K562 (cell line): ENCODE results near the gene CDC42BPB. TPM values are rescaled to one million over a fixed set of nuclear protein-coding genes. Genes with fewer than 3 reads are reported as not detected.

Source experiments
- AFF1 ChIP-seq, 2 experiments: fragments of 450-650 bp; IDR thresholded peaks; 2 replicates each; pipeline ENCODE4 v1.6.1; 2018; ENCODE audit warnings: mild to moderate bottlenecking in 2 of 2, low read depth in 1 of 2; ENCODE audit not compliant: partially characterized antibody in 2 of 2
- BRD9 ChIP-seq: fragments of 450-650 bp; IDR thresholded peaks from 2 replicates; pipeline ENCODE4 v1.6.1; 2018; ENCODE audit warnings: low read depth; ENCODE audit not compliant: partially characterized antibody
- CBX1 ChIP-seq: sonication (generic); IDR thresholded peaks from 2 replicates; pipeline ENCODE4 v1.6.1; 2016; ENCODE audit warnings: antibody characterized with exemption, low read depth, mild to moderate bottlenecking
- CCAR2 ChIP-seq: fragments of 200-400 bp; formaldehyde crosslinking; IDR thresholded peaks from 2 replicates; pipeline ENCODE4 v1.6.1; 2017; ENCODE audit warnings: mild to moderate bottlenecking, low read depth, low read length
- DNMT1 ChIP-seq: fragments of 450-650 bp; IDR thresholded peaks from 2 replicates; pipeline ENCODE4 v1.6.1; 2016; ENCODE audit warnings: antibody characterized with exemption, mild to moderate bottlenecking
- E2F8 ChIP-seq: fragments of 450-650 bp; IDR thresholded peaks from 2 replicates; pipeline ENCODE4 v1.7.1; 2018; ENCODE audit warnings: mild to moderate bottlenecking, low read depth; ENCODE audit not compliant: partially characterized antibody
- FOXK2 ChIP-seq, 2 experiments: fragments of 450-650 bp; IDR thresholded peaks in 1 of 2; conservative IDR thresholded peaks in 1 of 2; 2 replicates each; pipeline ENCODE4 v1.6.1; 2016; ENCODE audit warnings: low read depth in 2 of 2, mild to moderate bottlenecking in 1 of 2
- HDAC2 ChIP-seq: fragments of 450-650 bp; IDR thresholded peaks from 2 replicates; pipeline ENCODE4 v1.6.1; 2016; ENCODE audit warnings: mild to moderate bottlenecking
- HDGF ChIP-seq: fragments of 450-650 bp; IDR thresholded peaks from 2 replicates; pipeline ENCODE4 v1.6.1; 2016
- NBN ChIP-seq: fragments of 450-650 bp; IDR thresholded peaks from 2 replicates; pipeline ENCODE4 v1.6.1; 2016; ENCODE audit warnings: low read depth, mild to moderate bottlenecking
- NCOA1 ChIP-seq: fragments of 450-650 bp; IDR thresholded peaks from 2 replicates; pipeline ENCODE4 v1.6.1; 2016; ENCODE audit warnings: low read depth
- NRF1 ChIP-seq, 2 experiments: fragments of 450-650 bp; IDR thresholded peaks in 1 of 2; conservative IDR thresholded peaks in 1 of 2; 2 replicates each; pipeline ENCODE4 v1.6.1; 2014; ENCODE audit warnings: mild to moderate bottlenecking in 2 of 2
- TAF9B ChIP-seq: fragments of 450-650 bp; IDR thresholded peaks from 2 replicates; pipeline ENCODE4 v1.6.1; 2018; ENCODE audit warnings: mild to moderate bottlenecking; ENCODE audit not compliant: partially characterized antibody
- TCF7L2 ChIP-seq: fragments of 150-350 bp; IDR thresholded peaks from 2 replicates; pipeline ENCODE4 v1.6.1; 2016; ENCODE audit warnings: low read depth, mild to moderate bottlenecking, low read length, moderate library complexity
- ZNF384 ChIP-seq: IDR thresholded peaks from 2 replicates; pipeline ENCODE4 v1.6.1; 2012; ENCODE audit warnings: low read depth, low read length, improper control_type of control experiment
- polyA plus RNA-seq, 8 experiments: library from polyadenylated mRNA; depleted of rRNA in 4 of 8; stranded (reverse) in 5 of 8; unstranded in 3 of 8; fragments of >200 nt; fragmentation: Nextera tagmentation in 2 of 8; fragmentation: Illumina TruSeq in 1 of 8; extraction: Ambion mirVana in 2 of 8; extraction: Trizol in 1 of 8; gene quantifications; 2 replicates each; pipeline versions ENCODE4 v1.2.1 to v1.2.3, GENCODE V29; 2011 to 2014; ENCODE audit warnings: inconsistent platforms in 1 of 8, missing spikeins in 1 of 8
- total RNA-seq, 7 experiments: library from RNA; depleted of rRNA in 6 of 7; stranded (reverse); fragments of >200 nt in 6 of 7; fragmentation: Illumina TruSeq in 2 of 7; extraction: Trizol in 2 of 7; gene quantifications; 2 replicates each; pipeline versions ENCODE4 v1.2.1 to v1.2.3, GENCODE V29; 2011 to 2021; ENCODE audit warnings: low replicate concordance in 1 of 7
- TF ChIP-seq, protein P1 (sequence below): fragments of 450-650 bp; formaldehyde crosslinking; IDR thresholded peaks from 2 replicates; pipeline ENCODE4 v1.4.0; 2022; ENCODE audit warnings: missing genetic modification characterization
- TF ChIP-seq, protein P2 (sequence below), 3 experiments: fragments of 200-800 bp in 1 of 3; sonication (Bioruptor generic) in 1 of 3; sonication (generic) in 1 of 3; formaldehyde crosslinking in 1 of 3; IDR thresholded peaks; 2 replicates each; pipeline versions ENCODE4 v1.6.1 to v1.8.0; 2016 to 2022; ENCODE audit warnings: mild to moderate bottlenecking in 2 of 3, missing compliant biosample characterization in 2 of 3, missing genetic modification characterization in 2 of 3, missing genetic modification reagents in 1 of 3

Gene CDC42BPB
- total and polyA plus RNA-seq, 9 of the 15 experiments (the other 6 are each of a cell fraction or from before 2014, with no cell fraction given): 0.07 to 24.3 (median 12.6) TPM

DNA sequence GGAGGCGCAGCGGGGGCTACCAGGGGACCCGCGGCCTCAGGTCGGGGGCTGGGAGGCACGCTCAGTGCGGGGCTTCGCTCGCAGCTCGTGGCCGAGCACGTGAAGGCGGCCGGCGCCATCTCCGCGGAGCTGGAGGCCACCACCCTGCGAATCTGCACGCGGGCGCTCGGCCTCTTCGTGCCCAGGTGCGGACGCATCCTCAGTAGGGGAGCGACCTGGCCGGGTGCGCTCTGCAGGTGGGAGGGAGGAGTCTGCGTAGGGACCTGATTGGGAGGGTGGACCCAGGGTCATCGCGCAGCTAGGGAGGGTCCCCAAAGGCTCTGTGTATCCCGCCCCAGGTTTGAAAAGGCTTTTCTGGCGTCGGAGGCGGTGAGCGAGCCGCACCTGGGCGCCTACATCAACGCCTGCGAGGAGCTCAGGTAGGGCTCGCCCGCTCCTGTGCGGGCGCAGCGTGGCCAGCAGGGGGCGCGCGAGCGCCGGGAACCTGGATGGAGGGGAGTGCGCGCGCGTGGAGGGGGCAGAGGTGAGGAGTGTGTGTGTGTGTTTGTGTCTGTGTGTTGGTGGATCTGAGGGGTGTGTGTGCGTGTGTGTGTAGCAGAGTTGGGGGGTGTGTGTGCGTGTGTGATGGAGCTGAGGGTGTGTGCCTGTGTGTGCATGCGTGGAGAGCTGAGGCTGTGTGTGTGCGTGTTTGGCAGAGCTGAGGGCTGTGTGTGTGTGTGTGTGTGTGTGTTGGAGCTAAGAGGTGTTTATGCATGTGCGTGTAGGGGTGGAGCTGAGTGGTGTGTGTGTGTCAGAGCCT lies 47.5 kb upstream of the CDC42BPB start (continued):
- TF ChIP-seq NRF1 (conservative IDR thresholded peaks at IDR 0.05 in 1 of 2, IDR thresholded peaks at IDR 0.05 in 1 of 2) (peak; percentile 26 to 52; a peak in 2 of 4 replicates), BRD9 (peak; percentile 46), DNMT1 (0 out of 2 replicates have a peak, but pooled peaks have one; percentile 19), ZNF384 (no peak), CBX1 (no peak), AFF1 (IDR thresholded peaks at IDR 0.05; ENCODE audit: low read depth in 1 of 2, partially characterized antibody in 2 of 2) (peak in 1 of 2 experiments; percentile 68), FOXK2 (conservative IDR thresholded peaks at IDR 0.05 in 1 of 2, IDR thresholded peaks at IDR 0.05 in 1 of 2; ENCODE audit: low read depth in 2 of 2) (peak; percentile 58 to 62; a peak in 3 of 4 replicates), HDAC2 (0 out of 2 replicates have a peak, but pooled peaks have one; percentile 19), NBN (peak; percentile 89), HDGF (peak; percentile 99), TCF7L2 (no peak), CCAR2 (no peak), E2F8 (peak; percentile 69), TAF9B (no peak), NCOA1 (peak; percentile 62; the same call in 1 of the 2 replicates)
- TF ChIP-seq, protein P1, sequence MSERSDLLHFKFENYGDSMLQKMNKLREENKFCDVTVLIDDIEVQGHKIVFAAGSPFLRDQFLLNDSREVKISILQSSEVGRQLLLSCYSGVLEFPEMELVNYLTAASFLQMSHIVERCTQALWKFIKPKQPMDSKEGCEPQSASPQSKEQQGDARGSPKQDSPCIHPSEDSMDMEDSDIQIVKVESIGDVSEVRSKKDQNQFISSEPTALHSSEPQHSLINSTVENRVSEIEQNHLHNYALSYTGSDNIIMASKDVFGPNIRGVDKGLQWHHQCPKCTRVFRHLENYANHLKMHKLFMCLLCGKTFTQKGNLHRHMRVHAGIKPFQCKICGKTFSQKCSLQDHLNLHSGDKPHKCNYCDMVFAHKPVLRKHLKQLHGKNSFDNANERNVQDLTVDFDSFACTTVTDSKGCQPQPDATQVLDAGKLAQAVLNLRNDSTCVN (CRISPR knock-in tag): peak; percentile 96; the same call in 1 of the 2 replicates
- TF ChIP-seq, protein P2, sequence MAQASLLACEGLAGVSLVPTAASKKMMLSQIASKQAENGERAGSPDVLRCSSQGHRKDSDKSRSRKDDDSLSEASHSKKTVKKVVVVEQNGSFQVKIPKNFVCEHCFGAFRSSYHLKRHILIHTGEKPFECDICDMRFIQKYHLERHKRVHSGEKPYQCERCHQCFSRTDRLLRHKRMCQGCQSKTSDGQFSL (CRISPR knock-in tag; IDR thresholded peaks at IDR 0.05): 0 out of 2 replicates have a peak, but pooled peaks have one; percentile 37
- TF ChIP-seq, protein P2 (tag; IDR thresholded peaks at IDR 0.05): no peak
